Esophagus muscularis mucosa (tissue), 3 donors: ENCODE data around the gene AOAH.

Source experiments
- EP300 ChIP-seq: sonication (generic); formaldehyde crosslinking; IDR thresholded peaks from one replicate; pipeline ENCODE4 v1.6.1; 2017; ENCODE audit warnings: antibody characterized with exemption
- TF ChIP-seq, protein P1 (sequence below), 3 experiments: fragments of 200-600 bp in 2 of 3; fragments of 450-650 bp in 1 of 3; sonication (generic) in 2 of 3; IDR thresholded peaks; one replicate each; pipeline ENCODE4 v1.5.1; 2017 to 2019; ENCODE audit warnings: antibody characterized with exemption in 3 of 3, mild to moderate bottlenecking in 2 of 3, moderate library complexity in 1 of 3

DNA sequence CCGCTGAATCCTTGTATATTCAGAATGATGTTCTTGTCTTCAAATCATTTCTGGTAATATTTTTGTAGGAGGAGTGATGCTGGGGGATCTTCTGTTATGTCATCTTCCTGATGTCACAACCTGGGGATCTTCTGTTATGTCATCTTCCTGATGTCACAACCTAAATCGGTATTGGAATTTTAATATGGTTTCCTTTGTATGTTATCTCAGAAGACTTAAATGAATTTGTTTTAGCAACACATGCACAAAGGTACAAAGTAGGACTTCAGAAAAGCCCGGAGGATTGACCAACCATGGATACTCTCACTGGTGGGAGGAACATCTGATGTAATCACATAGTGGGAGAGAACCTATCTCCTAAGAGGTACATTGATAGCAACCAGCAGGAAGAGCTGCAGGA, 9.1 kb upstream of the AOAH start:
- TF ChIP-seq EP300 = no peak
- TF ChIP-seq, protein P1, sequence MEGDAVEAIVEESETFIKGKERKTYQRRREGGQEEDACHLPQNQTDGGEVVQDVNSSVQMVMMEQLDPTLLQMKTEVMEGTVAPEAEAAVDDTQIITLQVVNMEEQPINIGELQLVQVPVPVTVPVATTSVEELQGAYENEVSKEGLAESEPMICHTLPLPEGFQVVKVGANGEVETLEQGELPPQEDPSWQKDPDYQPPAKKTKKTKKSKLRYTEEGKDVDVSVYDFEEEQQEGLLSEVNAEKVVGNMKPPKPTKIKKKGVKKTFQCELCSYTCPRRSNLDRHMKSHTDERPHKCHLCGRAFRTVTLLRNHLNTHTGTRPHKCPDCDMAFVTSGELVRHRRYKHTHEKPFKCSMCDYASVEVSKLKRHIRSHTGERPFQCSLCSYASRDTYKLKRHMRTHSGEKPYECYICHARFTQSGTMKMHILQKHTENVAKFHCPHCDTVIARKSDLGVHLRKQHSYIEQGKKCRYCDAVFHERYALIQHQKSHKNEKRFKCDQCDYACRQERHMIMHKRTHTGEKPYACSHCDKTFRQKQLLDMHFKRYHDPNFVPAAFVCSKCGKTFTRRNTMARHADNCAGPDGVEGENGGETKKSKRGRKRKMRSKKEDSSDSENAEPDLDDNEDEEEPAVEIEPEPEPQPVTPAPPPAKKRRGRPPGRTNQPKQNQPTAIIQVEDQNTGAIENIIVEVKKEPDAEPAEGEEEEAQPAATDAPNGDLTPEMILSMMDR (IDR thresholded peaks at IDR 0.05) = no peak
